ENCODE data around the gene CHRNA4. TPM values are rescaled to one million over a fixed set of nuclear protein-coding genes. Genes with fewer than 3 reads are reported as not detected.

The CHRNA4 gene
- total and polyA plus RNA-seq, 10 of the 15 experiments (the other 5 are each of a cell fraction or from before 2014, with no cell fraction given), result 0.04 to 0.41 (median 0.06) TPM; not detected in 5

GRCh38 chr20:63400486-63401210 is 39.5 kb upstream of the CHRNA4 start:
- H3K9ac ChIP-seq (ENCODE audit: control insufficient read depth, insufficient read depth, low read length), result no peak overlapping the region
- FAIRE-seq (no peak), ATAC-seq (no peak), DNase-seq (ENCODE audit: low read depth, low spot score) (no peak)
- H3K27me3 ChIP-seq (replicated peaks in 1 of 2; ENCODE audit: control insufficient read depth in 2 of 2, insufficient read depth in 2 of 2, low read length in 1 of 2), result no peaks in the 10 kb centered on the region
- ChIA-PET CTCF (no interaction called here), POLR2A (no interaction called here), RAD21 (ENCODE audit: unreplicated experiment) (no interaction called here), SMC1A (ENCODE audit: uncharacterized antibody, unreplicated experiment) (no interaction called here)
- no peak overlapping the region for H3K27ac ChIP-seq (ENCODE audit: control insufficient read depth, insufficient read depth)
- no TSS peak for BruUV-seq (replicated peaks)
- no peak overlapping the region for H3K4me3 ChIP-seq
- 51% methylated on average over 34 of the region's 44 CpGs for WGBS (ENCODE audit: insufficient coverage, insufficient replicate concordance, low lambda C conversion rate, missing lambda C conversion rate)
- H4K20me1 ChIP-seq (ENCODE audit: control insufficient read depth, insufficient read depth), result no peaks in the 10 kb centered on the region
- no peaks in the 10 kb centered on the region for H3K36me3 ChIP-seq (ENCODE audit: control insufficient read depth in 2 of 2, insufficient read depth in 2 of 2, low read length in 1 of 2)
- H3K4me2 ChIP-seq (ENCODE audit: control insufficient read depth, insufficient read depth), result no peak overlapping the region
- no peaks in the 10 kb centered on the region for H3K79me2 ChIP-seq (ENCODE audit: control insufficient read depth, insufficient read depth, low read length)
- H3K4me1 ChIP-seq (ENCODE audit: control insufficient read depth, insufficient read depth, low read length), result no peaks in the 10 kb centered on the region
- no peak overlapping the region for H2AFZ ChIP-seq (ENCODE audit: control insufficient read depth, low read depth, low read length)
- no peak for TF ChIP-seq POLR2AphosphoS2 (IDR thresholded peaks at IDR 0.05; ENCODE audit: low read depth, low read length)
- TF ChIP-seq RAD21 (IDR thresholded peaks at IDR 0.05; ENCODE audit: insufficient read depth, low read depth, low read length), result no peak
- TF ChIP-seq, protein P1, sequence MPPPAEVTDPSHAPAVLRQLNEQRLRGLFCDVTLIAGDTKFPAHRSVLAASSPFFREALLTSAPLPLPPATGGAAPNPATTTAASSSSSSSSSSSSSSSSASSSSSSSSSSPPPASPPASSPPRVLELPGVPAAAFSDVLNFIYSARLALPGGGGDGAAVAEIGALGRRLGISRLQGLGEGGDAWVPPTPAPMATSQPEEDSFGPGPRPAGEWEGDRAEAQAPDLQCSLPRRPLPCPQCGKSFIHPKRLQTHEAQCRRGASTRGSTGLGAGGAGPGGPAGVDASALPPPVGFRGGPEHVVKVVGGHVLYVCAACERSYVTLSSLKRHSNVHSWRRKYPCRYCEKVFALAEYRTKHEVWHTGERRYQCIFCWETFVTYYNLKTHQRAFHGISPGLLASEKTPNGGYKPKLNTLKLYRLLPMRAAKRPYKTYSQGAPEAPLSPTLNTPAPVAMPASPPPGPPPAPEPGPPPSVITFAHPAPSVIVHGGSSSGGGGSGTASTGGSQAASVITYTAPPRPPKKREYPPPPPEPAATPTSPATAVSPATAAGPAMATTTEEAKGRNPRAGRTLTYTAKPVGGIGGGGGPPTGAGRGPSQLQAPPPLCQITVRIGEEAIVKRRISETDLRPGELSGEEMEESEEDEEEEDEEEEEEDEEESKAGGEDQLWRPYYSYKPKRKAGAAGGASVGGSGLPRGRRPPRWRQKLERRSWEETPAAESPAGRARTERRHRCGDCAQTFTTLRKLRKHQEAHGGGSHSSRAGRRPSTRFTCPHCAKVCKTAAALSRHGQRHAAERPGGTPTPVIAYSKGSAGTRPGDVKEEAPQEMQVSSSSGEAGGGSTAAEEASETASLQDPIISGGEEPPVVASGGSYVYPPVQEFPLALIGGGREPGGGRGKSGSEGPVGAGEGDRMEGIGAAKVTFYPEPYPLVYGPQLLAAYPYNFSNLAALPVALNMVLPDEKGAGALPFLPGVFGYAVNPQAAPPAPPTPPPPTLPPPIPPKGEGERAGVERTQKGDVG (CRISPR knock-in tag; IDR thresholded peaks at IDR 0.05), result no peak
- TF ChIP-seq SUZ12 (IDR thresholded peaks at IDR 0.05; ENCODE audit: unreplicated experiment), result no peak
- TF ChIP-seq ZNF207 (IDR thresholded peaks at IDR 0.05; ENCODE audit: borderline replicate concordance), result no peak
- no peak for TF ChIP-seq NR2C1 (IDR thresholded peaks at IDR 0.05)
- TF ChIP-seq KLF5 (IDR thresholded peaks at IDR 0.05; ENCODE audit: partially characterized antibody), result no peak
- no peak for TF ChIP-seq EED (IDR thresholded peaks at IDR 0.05; ENCODE audit: low read depth)
- TF ChIP-seq NR2F1 (conservative IDR thresholded peaks at IDR 0.05), result no peak
- TF ChIP-seq CREM (IDR thresholded peaks at IDR 0.05; ENCODE audit: low read depth), result no peak
- TF ChIP-seq TARDBP (IDR thresholded peaks at IDR 0.05; ENCODE audit: borderline replicate concordance), result no peak
- TF ChIP-seq E2F8 (IDR thresholded peaks at IDR 0.05; ENCODE audit: low read depth, partially characterized antibody), result no peak
- no peak for TF ChIP-seq SPI1 (IDR thresholded peaks at IDR 0.05; ENCODE audit: borderline replicate concordance, insufficient read depth, low read depth, low read length)
- no peak for TF ChIP-seq PKNOX1 (IDR thresholded peaks at IDR 0.05)
- TF ChIP-seq NFXL1 (IDR thresholded peaks at IDR 0.05; ENCODE audit: borderline replicate concordance), result no peak
- intact Hi-C loops (cut with micrococcal nuclease; ENCODE audit: unreplicated experiment) (no loop called here), in situ Hi-C loops (cut with MboI) (no loop called here)
- H3K9me3 ChIP-seq (replicated peaks; ENCODE audit: control insufficient read depth, insufficient read depth, low read length), result no peaks in the 10 kb centered on the region
